ENCODE results near the gene PPP1R3C.

DNA sequence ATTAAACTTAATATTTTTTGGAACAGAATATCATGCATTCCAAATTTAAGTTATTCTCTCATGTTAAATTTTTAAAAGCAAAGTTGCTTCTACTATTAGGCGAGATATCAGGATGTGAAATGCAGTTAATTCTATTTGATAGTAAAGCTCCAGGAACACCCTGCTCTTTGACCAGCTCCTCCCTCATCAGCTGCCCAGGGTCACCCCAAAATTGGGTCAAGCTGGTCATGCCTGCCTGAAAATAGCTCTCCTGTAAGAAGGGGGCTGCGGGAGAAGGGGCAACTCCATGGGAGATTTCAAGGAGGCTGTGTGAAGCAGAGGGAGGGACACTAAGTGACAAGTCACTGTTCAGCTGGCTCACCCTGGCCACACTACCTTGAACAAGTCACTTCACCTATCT is 5.9 kb downstream of the PPP1R3C start:
- TF ChIP-seq POLR2A (IDR thresholded peaks at IDR 0.05; ENCODE audit: low read length), result no peak
- TF ChIP-seq GATA1 (IDR thresholded peaks at IDR 0.05; ENCODE audit: low read depth, low read length), result no peak

Measured in erythroblast (primary cell).